HepG2 (cell line): ENCODE results near the gene HIGD1C. TPM values are rescaled to one million over a fixed set of nuclear protein-coding genes. Genes with fewer than 3 reads are reported as not detected.

ENCODE experiments used
- ATF7-NPFF ChIP-seq: sonication (generic); formaldehyde crosslinking; IDR thresholded peaks from 2 replicates; pipeline ENCODE4 v1.8.1; 2023; ENCODE audit warnings: mild to moderate bottlenecking, low read depth, missing genetic modification reagents, moderate library complexity
- FUBP1 ChIP-seq: sonication (generic); formaldehyde crosslinking; IDR thresholded peaks from 2 replicates; pipeline ENCODE4 v1.5.1; 2020; ENCODE audit warnings: missing genetic modification reagents, mild to moderate bottlenecking, borderline replicate concordance
- GFI1 ChIP-seq: sonication (generic); formaldehyde crosslinking; IDR thresholded peaks from 2 replicates; pipeline ENCODE4 v1.5.0; 2020; ENCODE audit warnings: missing genetic modification reagents, mild to moderate bottlenecking, borderline replicate concordance
- HOXA7 ChIP-seq: sonication (generic); formaldehyde crosslinking; IDR thresholded peaks from 2 replicates; pipeline ENCODE4 v1.8.1; 2022; ENCODE audit warnings: mild to moderate bottlenecking, missing genetic modification reagents, moderate library complexity
- KLF13 ChIP-seq: sonication (generic); formaldehyde crosslinking; IDR thresholded peaks from 2 replicates; pipeline ENCODE4 v1.4.0; 2020; ENCODE audit warnings: mild to moderate bottlenecking, missing genetic modification reagents
- NR3C1 ChIP-seq: sonication (generic); formaldehyde crosslinking; IDR thresholded peaks from 2 replicates; pipeline ENCODE4 v1.4.0; 2020; ENCODE audit warnings: missing genetic modification reagents
- PBX2 ChIP-seq: IDR thresholded peaks from 2 replicates; pipeline ENCODE4 v1.6.1; 2016; ENCODE audit warnings: control low read depth
- PBX3 ChIP-seq: sonication (generic); formaldehyde crosslinking; IDR thresholded peaks from 2 replicates; pipeline ENCODE4 v1.8.1; 2023; ENCODE audit warnings: missing genetic modification reagents, inconsistent platforms, borderline replicate concordance
- SAFB2 ChIP-seq: sonication (generic); formaldehyde crosslinking; IDR thresholded peaks from 2 replicates; pipeline ENCODE4 v1.5.1; 2020; ENCODE audit warnings: missing genetic modification reagents, low read depth, mild to moderate bottlenecking, borderline replicate concordance
- SMARCC2 ChIP-seq: fragments of 450-650 bp; IDR thresholded peaks from 2 replicates; pipeline ENCODE4 v1.6.1; 2017; ENCODE audit warnings: antibody characterized with exemption, mild to moderate bottlenecking
- SMYD3 ChIP-seq: sonication (generic); formaldehyde crosslinking; IDR thresholded peaks from 2 replicates; pipeline ENCODE4 v1.8.1; 2023; ENCODE audit warnings: mild to moderate bottlenecking, missing genetic modification reagents
- SNRNP70 ChIP-seq: fragments of 200-400 bp; formaldehyde crosslinking; IDR thresholded peaks from 2 replicates; pipeline ENCODE4 v1.6.1; 2017; ENCODE audit warnings: mild to moderate bottlenecking, low read depth, low read length, moderate library complexity
- SPEN ChIP-seq: sonication (generic); formaldehyde crosslinking; IDR thresholded peaks from 2 replicates; pipeline ENCODE4 v1.5.1; 2020; ENCODE audit warnings: low read depth, mild to moderate bottlenecking, missing genetic modification reagents
- TAF1 ChIP-seq: sonication (generic); formaldehyde crosslinking; IDR thresholded peaks from 2 replicates; pipeline ENCODE4 v1.4.0; 2020; ENCODE audit warnings: missing genetic modification reagents
- TSC22D2 ChIP-seq: sonication (generic); formaldehyde crosslinking; IDR thresholded peaks from 2 replicates; pipeline ENCODE4 v1.5.1; 2020; ENCODE audit warnings: missing genetic modification reagents, mild to moderate bottlenecking, borderline replicate concordance
- YY1 ChIP-seq: IDR thresholded peaks from 2 replicates; pipeline ENCODE4 v1.6.1; 2011; ENCODE audit warnings: low read length, low read depth, moderate library complexity, mild to moderate bottlenecking; ENCODE audit not compliant: insufficient read depth, insufficient replicate concordance
- ZMYM2 ChIP-seq: sonication (generic); formaldehyde crosslinking; IDR thresholded peaks from 2 replicates; pipeline ENCODE4 v1.8.0; 2022; ENCODE audit warnings: mild to moderate bottlenecking, missing genetic modification reagents
- ZNF549 ChIP-seq: sonication (generic); formaldehyde crosslinking; IDR thresholded peaks from 2 replicates; pipeline ENCODE4 v1.5.0; 2020; ENCODE audit warnings: missing genetic modification reagents
- ZNF614 ChIP-seq: IDR thresholded peaks from 2 replicates; pipeline ENCODE4 v1.6.1; 2018; ENCODE audit warnings: missing biosample characterization, missing genetic modification reagents, inconsistent platforms, borderline replicate concordance
- ZNF672 ChIP-seq: sonication (generic); formaldehyde crosslinking; IDR thresholded peaks from 2 replicates; pipeline ENCODE4 v1.8.1; 2022; ENCODE audit warnings: missing genetic modification reagents
- ZNF713 ChIP-seq: sonication (generic); formaldehyde crosslinking; IDR thresholded peaks from 2 replicates; pipeline ENCODE4 v1.4.0; 2020; ENCODE audit warnings: mild to moderate bottlenecking, missing genetic modification reagents
- ZNF773 ChIP-seq: sonication (generic); formaldehyde crosslinking; IDR thresholded peaks from 2 replicates; pipeline ENCODE4 v1.4.0; 2020; ENCODE audit warnings: missing genetic modification reagents, borderline replicate concordance
- ZSCAN20 ChIP-seq: sonication (generic); formaldehyde crosslinking; IDR thresholded peaks from 2 replicates; pipeline ENCODE4 v1.4.0; 2020; ENCODE audit warnings: missing genetic modification reagents, mild to moderate bottlenecking, borderline replicate concordance
- ZSCAN22 ChIP-seq: sonication (generic); formaldehyde crosslinking; IDR thresholded peaks from 2 replicates; pipeline ENCODE4 v1.4.0; 2020; ENCODE audit warnings: mild to moderate bottlenecking, missing genetic modification reagents
- polyA plus RNA-seq, 8 experiments: library from polyadenylated mRNA; depleted of rRNA in 3 of 8; stranded (reverse) in 7 of 8; unstranded in 1 of 8; fragments of >200 nt; fragmentation: Illumina TruSeq in 4 of 8; extraction: Trizol in 4 of 8; gene quantifications; 2 replicates each; pipeline versions ENCODE4 v1.2.1 to v1.2.3, GENCODE V29; 2011 to 2016; ENCODE audit warnings: low read depth in 4 of 8, missing spikeins in 1 of 8, mixed read lengths in 1 of 8; ENCODE audit not compliant: insufficient read depth in 1 of 8
- total RNA-seq, 5 experiments: library from RNA; depleted of rRNA; stranded (reverse); fragments of >200 nt; fragmentation: Illumina TruSeq; extraction: Trizol; gene quantifications; 2 replicates each; pipeline ENCODE4 v1.2.3, GENCODE V29; 2016; ENCODE audit warnings: low read depth in 1 of 5
- TF ChIP-seq, protein P1 (sequence below): sonication (generic); formaldehyde crosslinking; conservative IDR thresholded peaks from 2 replicates; pipeline ENCODE4 v1.8.0; 2022; ENCODE audit warnings: missing genetic modification reagents

Gene HIGD1C
- total and polyA plus RNA-seq, 2 of the 13 experiments (the other 11 are each of a cell fraction or from before 2014, with no cell fraction given), result not detected

- TF ChIP-seq PBX3 (CRISPR knock-in tag) (no peak), PBX2 (CRISPR knock-in tag) (no peak), HOXA7 (CRISPR knock-in tag) (no peak), ZNF614 (0 out of 2 replicates have a peak, but pooled peaks have one; percentile 43), NR3C1 (no peak), ZSCAN20 (CRISPR knock-in tag) (no peak), TSC22D2 (CRISPR knock-in tag) (no peak), ZMYM2 (CRISPR knock-in tag) (no peak), YY1 (no peak), ZNF713 (CRISPR knock-in tag) (no peak), SMARCC2 (no peak), FUBP1 (CRISPR knock-in tag) (no peak), SNRNP70 (no peak), ATF7-NPFF (CRISPR knock-in tag) (no peak), ZNF549 (no peak), SAFB2 (CRISPR knock-in tag) (no peak), ZNF773 (CRISPR knock-in tag) (no peak), SMYD3 (CRISPR knock-in tag) (no peak), TAF1 (CRISPR knock-in tag) (peak; percentile 27; the same call in 1 of the 2 replicates), KLF13 (no peak), GFI1 (no peak), ZNF672 (CRISPR knock-in tag) (no peak), SPEN (CRISPR knock-in tag) (no peak), ZSCAN22 (no peak)
- TF ChIP-seq, protein P1, sequence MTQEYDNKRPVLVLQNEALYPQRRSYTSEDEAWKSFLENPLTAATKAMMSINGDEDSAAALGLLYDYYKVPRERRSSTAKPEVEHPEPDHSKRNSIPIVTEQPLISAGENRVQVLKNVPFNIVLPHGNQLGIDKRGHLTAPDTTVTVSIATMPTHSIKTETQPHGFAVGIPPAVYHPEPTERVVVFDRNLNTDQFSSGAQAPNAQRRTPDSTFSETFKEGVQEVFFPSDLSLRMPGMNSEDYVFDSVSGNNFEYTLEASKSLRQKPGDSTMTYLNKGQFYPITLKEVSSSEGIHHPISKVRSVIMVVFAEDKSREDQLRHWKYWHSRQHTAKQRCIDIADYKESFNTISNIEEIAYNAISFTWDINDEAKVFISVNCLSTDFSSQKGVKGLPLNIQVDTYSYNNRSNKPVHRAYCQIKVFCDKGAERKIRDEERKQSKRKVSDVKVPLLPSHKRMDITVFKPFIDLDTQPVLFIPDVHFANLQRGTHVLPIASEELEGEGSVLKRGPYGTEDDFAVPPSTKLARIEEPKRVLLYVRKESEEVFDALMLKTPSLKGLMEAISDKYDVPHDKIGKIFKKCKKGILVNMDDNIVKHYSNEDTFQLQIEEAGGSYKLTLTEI, result no peak
Observed at GRCh38 chr12:50924439-50925341, 27.7 kb upstream of the HIGD1C start (continued).
